GM13977 (cell line): ENCODE measurements around the gene ZFP36L2.
"Not testable (repeated sequence)": the region's sequence is repeated elsewhere in the genome, so short reads cannot be mapped to it uniquely, and the experiment has no call there.

Source experiments
- DNase-seq: peaks from one replicate; pipeline ENCODE4 v3.0.0; 2012; ENCODE audit warnings: low spot score
- in situ Hi-C: fragments of 300-500 bp; cut with MboI; formaldehyde crosslinking; loops from one replicate; pipeline ENCODE4 v1.12.0; 2022; ENCODE audit warnings: low sequenced_read_pairs, low pct_unique_long_range_greater_than_20kb, mixed read lengths, inconsistent platforms; ENCODE audit not compliant: unreplicated experiment
- TF ChIP-seq, protein P1 (sequence below): IDR thresholded peaks from 2 replicates; pipeline ENCODE4 v1.5.1; 2012; ENCODE audit warnings: mild to moderate bottlenecking, control low read depth; ENCODE audit not compliant: insufficient read depth; ENCODE audit errors: extremely low read depth, missing control alignments

ZFP36L2 gene

DNA sequence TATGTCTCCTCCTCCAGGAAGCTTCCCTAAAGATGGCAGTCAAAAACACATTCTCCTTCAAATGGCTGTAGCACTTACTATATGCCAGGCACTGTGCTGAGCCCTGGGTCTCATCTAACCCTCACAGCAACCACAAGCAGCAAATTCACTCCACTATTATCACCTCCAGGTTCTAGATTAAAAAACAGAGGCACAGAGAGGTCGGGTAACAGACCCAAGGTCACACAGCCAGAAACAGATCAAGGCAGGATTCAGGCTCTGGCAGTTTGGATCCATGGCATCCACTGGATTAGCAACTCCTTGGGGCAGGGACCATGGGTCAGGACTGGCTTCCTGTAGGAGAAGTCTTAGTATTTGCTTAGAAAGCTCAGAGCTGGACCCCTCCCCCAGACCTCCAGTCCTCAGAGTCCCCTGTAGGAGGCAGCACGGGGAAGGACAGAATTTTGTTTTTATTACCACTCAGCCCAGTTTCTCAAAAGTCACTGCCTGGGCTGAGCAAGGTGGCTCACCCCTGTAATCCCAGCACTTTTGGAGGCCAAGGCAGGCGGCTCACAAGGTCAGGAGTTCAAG is 34.4 kb downstream of the ZFP36L2 start:
- TF ChIP-seq, protein P1, sequence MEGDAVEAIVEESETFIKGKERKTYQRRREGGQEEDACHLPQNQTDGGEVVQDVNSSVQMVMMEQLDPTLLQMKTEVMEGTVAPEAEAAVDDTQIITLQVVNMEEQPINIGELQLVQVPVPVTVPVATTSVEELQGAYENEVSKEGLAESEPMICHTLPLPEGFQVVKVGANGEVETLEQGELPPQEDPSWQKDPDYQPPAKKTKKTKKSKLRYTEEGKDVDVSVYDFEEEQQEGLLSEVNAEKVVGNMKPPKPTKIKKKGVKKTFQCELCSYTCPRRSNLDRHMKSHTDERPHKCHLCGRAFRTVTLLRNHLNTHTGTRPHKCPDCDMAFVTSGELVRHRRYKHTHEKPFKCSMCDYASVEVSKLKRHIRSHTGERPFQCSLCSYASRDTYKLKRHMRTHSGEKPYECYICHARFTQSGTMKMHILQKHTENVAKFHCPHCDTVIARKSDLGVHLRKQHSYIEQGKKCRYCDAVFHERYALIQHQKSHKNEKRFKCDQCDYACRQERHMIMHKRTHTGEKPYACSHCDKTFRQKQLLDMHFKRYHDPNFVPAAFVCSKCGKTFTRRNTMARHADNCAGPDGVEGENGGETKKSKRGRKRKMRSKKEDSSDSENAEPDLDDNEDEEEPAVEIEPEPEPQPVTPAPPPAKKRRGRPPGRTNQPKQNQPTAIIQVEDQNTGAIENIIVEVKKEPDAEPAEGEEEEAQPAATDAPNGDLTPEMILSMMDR, result peak; percentile 30
- in situ Hi-C loops, result no loop called here

DNA sequence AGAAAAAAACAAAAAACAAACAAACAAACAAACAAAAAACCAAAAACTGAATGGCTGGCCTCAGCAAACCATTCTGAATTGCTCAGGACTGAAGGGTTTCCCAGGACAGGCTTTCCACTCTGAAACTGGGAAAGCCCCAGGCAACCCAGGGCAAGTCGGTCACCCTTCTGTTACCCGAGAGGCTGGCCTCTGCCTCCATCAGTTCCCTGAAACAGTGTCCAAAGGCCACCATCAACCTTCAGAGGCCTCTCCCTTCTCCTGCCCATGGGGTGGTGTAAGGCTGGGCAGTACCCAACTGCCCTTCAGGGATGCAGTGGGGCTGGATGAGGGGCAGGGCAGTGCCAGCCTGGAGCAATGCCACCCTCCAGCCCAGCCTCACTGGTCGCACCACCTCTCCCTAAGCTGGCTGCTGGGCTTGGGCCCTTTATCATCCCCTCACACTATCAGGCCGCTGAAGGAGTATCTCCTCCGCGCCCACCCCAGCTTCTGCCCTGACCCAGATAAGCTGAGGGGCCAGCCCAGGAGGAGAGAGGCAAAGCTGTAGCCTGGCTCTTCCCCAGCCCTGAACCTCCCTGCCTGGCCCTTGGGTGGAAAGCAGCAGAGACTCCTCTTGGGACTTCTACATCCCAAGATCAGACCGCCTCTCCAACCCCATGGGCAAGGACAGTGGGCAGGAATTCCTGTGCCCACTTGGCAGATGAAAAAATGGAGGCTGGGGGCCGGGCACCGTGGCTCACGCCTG is 35.9 kb downstream of the ZFP36L2 start:
- in situ Hi-C loops, result no loop called here
- no peak for DNase-seq

More for the DNA sequence above, 34.4 kb downstream of the ZFP36L2 start:
- no peak for DNase-seq

DNA sequence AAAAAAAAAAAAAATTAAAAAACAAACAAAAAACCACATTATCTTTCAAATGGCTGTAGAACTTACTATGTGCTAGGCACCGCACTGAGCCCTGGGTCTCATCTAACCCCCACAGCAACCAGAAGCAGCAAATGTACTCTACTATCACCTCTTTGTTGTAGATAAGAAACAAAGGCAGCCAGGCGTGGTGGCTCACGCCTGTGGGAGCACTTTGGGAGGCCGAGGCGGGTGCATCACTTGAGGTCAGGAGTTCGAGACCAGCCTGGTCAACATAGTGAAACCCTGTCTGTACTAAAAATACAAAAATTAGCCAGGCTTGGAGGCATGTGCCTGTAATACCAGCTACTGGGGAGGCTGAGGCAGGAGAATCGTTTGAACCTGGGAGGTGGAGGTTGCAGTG is 36.5 kb downstream of the ZFP36L2 start:
- DNase-seq, in situ Hi-C loops: not testable (repeated sequence)

More for the DNA sequence above, 35.9 kb downstream of the ZFP36L2 start:
- TF ChIP-seq, protein P1, result no peak

DNA sequence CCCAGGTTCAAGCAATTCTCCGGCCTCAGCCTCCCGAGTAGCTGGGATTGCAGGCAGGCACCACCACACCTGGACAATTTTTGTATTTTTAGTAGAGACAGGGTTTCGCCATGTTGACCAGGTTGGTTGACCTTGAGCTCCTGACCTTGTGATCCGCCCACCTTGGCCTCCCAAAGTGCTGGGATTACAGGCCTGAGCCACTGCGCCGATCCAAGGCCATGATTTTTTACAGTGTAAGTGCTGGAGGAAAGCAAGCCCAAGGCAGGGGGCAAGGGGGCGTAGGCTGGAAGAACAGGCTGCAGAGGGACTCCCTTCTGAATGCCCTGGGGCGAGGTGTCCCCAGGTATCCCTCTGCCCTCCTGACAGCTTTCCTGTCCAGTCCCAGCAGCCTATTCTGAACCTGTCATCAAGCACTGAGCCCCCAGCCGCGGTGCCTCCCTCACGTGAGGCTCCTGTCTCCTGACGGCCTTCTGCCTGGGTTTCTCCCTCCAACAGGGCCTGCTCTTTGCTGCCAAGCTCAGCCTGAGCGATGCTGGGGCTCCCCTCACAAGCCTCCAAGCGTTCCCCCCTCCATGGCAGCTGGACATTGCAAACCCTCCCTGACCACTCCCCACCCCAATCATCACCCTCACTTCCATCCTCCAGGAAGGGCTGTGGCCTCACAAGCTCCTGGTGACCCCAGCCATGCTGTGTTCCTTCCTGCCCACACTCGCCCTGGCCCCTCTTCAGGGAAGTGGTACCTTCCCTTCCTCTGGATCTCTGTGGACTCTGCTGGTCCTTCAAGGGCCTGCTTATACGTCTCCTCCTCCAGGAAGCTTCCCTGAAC is 37.6 kb downstream of the ZFP36L2 start:
- TF ChIP-seq, protein P1, result no peak
- no peak for DNase-seq
- in situ Hi-C loops, result no loop called here

DNA sequence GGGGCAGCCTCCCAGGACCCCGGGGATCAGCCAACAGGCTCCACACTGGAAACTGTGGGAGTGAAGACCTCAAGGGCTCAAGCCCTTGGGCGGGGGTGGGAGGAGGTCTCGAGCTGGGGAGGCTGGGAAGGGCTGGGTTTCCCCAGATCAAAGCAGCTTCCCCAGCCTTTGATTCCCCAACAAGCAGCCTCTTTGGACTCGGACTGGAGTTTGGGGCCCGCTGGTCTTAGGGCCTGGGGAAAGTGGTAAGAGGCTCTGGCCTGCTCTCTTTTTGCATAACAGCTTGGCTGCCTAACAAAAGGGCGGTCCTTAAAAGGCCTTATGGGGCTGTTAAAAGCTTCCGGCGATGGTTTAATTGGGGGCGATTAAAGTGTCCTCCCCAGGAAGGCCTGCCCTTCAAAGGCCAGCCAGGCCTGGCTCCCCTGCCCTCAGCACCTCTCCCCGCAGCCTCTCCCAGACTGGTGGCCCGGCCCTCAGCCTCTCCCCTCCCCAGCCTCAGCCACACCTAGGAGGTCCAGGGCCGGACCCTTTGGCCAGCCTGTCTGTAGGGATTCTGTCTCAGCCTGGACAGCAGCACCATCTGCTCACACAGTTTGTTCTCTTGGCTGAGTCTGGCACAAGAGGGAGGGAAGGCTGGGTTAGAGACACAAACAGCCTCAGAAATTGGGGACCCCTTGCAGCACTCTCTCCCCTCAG is 39.6 kb downstream of the ZFP36L2 start:
- in situ Hi-C loops, result no loop called here
- TF ChIP-seq, protein P1, result no peak
- DNase-seq, result no peak

DNA sequence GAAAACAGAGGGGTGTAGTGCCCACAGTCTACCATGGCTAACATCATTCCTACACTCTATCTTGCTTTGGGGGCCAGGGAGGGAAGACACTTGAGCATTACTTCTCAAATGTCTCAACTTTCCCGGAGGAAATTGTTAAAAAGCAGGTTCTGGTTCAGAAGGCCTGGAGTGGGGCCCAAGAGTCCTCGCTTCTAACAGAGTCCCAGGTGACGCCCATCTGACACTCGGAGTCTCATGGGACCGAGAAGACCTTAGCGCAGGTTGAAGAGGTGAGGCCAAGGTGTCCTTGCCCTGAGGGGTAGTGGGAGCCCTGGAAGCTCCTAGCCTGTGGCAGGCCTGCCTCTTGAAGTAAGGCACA is 40.1 kb downstream of the ZFP36L2 start:
- DNase-seq, result no peak
- in situ Hi-C loops, result no loop called here
- TF ChIP-seq, protein P1, result no peak
